Left lung (tissue), 10 donors: ENCODE measurements around the gene TCTA. TPM values are rescaled to one million over a fixed set of nuclear protein-coding genes. Genes with fewer than 3 reads are reported as not detected.

ENCODE experiments used
- ATAC-seq: fragments of 200-7000 bp; cut with Tn5 transposase; one replicate; pipeline ENCODE4 v1.9.1; 2020; ENCODE audit warnings: moderate library complexity
- DNase-seq, 4 donors: peaks; one replicate each; pipeline ENCODE4 v3.0.0-alpha.2; 2013 to 2020
- H3K27ac ChIP-seq, 2 donors: fragments of 200-600 bp; sonication (generic) in 1 of 2; one replicate each; pipeline versions ENCODE4 v1.5.0 to v1.8.0; 2020 to 2021
- H3K27me3 ChIP-seq, 2 donors: fragments of 200-600 bp; sonication (generic) in 1 of 2; one replicate each; pipeline versions ENCODE4 v1.5.0 to v1.8.0; 2020 to 2021
- H3K36me3 ChIP-seq, 2 donors: fragments of 200-600 bp; sonication (generic) in 1 of 2; one replicate each; pipeline versions ENCODE4 v1.5.0 to v1.8.0; 2020 to 2021
- H3K4me1 ChIP-seq, 2 donors: fragments of 200-600 bp; one replicate each; pipeline ENCODE4 v1.8.0; 2021
- H3K4me3 ChIP-seq, 2 donors: fragments of 200-600 bp; sonication (generic) in 1 of 2; one replicate each; pipeline versions ENCODE4 v1.5.0 to v1.8.0; 2020 to 2021; ENCODE audit warnings: mild to moderate bottlenecking in 1 of 2
- H3K9me3 ChIP-seq, 2 donors: fragments of 200-600 bp; sonication (generic) in 1 of 2; one replicate each; pipeline versions ENCODE4 v1.5.0 to v1.8.0; 2020 to 2021
- intact Hi-C, 2 donors: fragments of 100-400 bp; cut with DNase I; formaldehyde crosslinking; loops; one replicate each; pipeline versions ENCODE4 v1.11.2 to v1.14.2; 2022
- polyA plus RNA-seq, 6 donors: library from polyadenylated mRNA; unstranded; fragments of 120-200 nt; gene quantifications; one replicate each; pipeline ENCODE4 v1.2.1, GENCODE V29; 2013; ENCODE audit not compliant: insufficient read length in 6 of 6
- total RNA-seq, 2 donors: library from RNA; stranded (reverse); fragmentation: NEBNext Ultra II Directional; extraction: Animal tissue kit (Norgen Biotek cat#: 25700); gene quantifications; one replicate each; pipeline ENCODE4 v1.2.1, GENCODE V29; 2021
- TF ChIP-seq, protein P1 (sequence below), 2 donors: fragments of 200-600 bp; sonication (generic) in 1 of 2; IDR thresholded peaks; one replicate each; pipeline versions ENCODE4 v1.5.0 to v1.8.0; 2021; ENCODE audit warnings: antibody characterized with exemption in 2 of 2
- donor health status: DM: no; HTN: yes; CAD: no.
- donor health status: DM: no; HTN: no; CAD: no.

Gene TCTA
- total and polyA plus RNA-seq, 8 donors = 17.7 to 41.5 (median 20.5) TPM

DNA sequence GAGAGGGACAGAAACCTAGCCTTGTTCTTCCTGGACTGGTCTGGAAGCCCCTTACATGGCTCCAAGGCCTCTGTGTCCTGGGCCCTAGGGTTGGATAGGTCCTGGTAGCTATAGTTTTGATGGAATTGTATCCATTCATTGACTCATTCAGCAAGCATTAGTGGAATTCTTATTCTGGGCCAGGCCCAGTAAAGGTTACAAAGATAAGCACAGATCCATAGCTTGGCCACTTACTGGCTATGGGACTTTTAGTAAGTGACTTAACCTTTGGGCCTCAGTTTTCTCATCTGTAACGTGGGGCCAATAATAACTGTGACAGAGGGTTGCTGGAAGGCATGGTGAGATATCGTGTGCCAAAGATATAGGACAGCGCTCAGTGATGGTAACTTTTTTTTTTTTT lies 44.2 kb downstream of the TCTA start:
- intact Hi-C loops = no loop called here
- Histone ChIP-seq H3K36me3 (no peaks in the 10 kb centered on the region), H3K4me1 (peaks cover 5 to 14% of the 10 kb centered on the region in 2 donors), H3K4me3 (no peak overlapping the region), H3K27me3 (no peaks in the 10 kb centered on the region), H3K27ac (no peak overlapping the region), H3K9me3 (no peaks in the 10 kb centered on the region)
- DNase-seq (no peak), ATAC-seq (no peak)
- TF ChIP-seq, protein P1, sequence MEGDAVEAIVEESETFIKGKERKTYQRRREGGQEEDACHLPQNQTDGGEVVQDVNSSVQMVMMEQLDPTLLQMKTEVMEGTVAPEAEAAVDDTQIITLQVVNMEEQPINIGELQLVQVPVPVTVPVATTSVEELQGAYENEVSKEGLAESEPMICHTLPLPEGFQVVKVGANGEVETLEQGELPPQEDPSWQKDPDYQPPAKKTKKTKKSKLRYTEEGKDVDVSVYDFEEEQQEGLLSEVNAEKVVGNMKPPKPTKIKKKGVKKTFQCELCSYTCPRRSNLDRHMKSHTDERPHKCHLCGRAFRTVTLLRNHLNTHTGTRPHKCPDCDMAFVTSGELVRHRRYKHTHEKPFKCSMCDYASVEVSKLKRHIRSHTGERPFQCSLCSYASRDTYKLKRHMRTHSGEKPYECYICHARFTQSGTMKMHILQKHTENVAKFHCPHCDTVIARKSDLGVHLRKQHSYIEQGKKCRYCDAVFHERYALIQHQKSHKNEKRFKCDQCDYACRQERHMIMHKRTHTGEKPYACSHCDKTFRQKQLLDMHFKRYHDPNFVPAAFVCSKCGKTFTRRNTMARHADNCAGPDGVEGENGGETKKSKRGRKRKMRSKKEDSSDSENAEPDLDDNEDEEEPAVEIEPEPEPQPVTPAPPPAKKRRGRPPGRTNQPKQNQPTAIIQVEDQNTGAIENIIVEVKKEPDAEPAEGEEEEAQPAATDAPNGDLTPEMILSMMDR (IDR thresholded peaks at IDR 0.05) = no peak

DNA sequence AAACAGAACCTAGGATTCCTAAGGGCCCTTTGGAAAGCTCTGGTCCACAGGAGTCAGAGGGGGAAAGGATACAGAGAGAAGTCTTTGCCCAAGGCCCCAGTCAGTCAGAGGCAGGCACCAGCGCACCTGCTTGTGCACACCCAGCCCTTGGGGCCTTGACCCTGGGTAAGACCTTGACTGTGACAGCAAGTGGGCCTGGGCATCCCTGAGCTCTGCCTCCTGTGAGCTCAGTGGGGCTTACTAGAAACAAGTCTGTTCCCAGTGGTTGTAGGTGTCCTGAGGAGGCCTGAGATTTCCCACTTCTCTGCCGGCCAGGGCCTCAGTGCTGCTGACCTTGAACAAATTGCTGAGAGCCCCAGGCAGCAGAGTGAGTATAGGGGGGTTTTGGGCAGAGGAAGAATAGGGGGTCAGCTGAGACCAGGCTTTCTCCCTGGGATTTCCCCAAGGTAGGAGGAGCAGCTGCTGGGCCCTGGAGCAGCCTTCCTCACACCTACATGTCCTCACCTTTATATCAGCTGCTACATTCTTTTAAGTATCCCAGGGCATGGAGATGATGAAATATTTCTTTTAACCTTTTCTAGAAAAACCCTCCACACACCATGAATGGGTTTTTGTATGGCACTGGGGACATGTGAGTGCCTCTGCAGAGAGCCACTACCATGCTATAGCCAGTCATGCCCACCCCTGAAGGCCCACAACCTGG lies 48.1 kb downstream of the TCTA start:
- no peak overlapping the region for H3K4me3 ChIP-seq
- no peak for DNase-seq
- no peaks in the 10 kb centered on the region for H3K9me3 ChIP-seq
- TF ChIP-seq, protein P1 (IDR thresholded peaks at IDR 0.05) = no peak
- H3K36me3 ChIP-seq = no peaks in the 10 kb centered on the region
- peaks cover 9 to 20% of the 10 kb centered on the region in 2 donors for H3K4me1 ChIP-seq
- H3K27me3 ChIP-seq = no peaks in the 10 kb centered on the region
- intact Hi-C loops = no loop called here
- ATAC-seq = no peak
- no peak overlapping the region for H3K27ac ChIP-seq

DNA sequence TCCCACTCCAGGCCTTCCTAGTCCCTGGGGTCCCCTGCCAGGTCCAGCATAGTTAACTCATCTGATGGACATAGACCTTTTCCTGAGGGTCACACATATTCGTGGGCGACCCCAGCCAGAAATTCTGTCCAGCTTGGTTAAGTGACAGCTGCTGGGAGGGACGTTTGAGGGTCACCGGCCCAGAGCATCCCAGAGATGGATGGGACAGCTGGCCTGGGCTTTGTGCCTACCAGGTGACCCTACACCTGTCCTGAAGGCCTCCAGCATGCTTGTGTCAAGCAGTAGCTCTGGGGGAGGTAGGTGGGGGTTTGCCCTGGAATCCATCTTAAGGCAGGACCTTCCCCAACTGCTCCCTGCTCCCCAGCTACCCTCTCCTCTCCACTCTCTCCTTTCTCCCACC lies 48.7 kb downstream of the TCTA start:
- DNase-seq (no peak), ATAC-seq (no peak)
- TF ChIP-seq, protein P1 (IDR thresholded peaks at IDR 0.05) = no peak
- Histone ChIP-seq H3K36me3 (no peaks in the 10 kb centered on the region), H3K27ac (peak overlapping the region in 1 of 2 donors; percentile 50), H3K27me3 (no peaks in the 10 kb centered on the region), H3K4me3 (no peak overlapping the region), H3K9me3 (no peaks in the 10 kb centered on the region), H3K4me1 (peaks cover 9 to 24% of the 10 kb centered on the region in 2 donors)
- intact Hi-C loops = no loop called here

DNA sequence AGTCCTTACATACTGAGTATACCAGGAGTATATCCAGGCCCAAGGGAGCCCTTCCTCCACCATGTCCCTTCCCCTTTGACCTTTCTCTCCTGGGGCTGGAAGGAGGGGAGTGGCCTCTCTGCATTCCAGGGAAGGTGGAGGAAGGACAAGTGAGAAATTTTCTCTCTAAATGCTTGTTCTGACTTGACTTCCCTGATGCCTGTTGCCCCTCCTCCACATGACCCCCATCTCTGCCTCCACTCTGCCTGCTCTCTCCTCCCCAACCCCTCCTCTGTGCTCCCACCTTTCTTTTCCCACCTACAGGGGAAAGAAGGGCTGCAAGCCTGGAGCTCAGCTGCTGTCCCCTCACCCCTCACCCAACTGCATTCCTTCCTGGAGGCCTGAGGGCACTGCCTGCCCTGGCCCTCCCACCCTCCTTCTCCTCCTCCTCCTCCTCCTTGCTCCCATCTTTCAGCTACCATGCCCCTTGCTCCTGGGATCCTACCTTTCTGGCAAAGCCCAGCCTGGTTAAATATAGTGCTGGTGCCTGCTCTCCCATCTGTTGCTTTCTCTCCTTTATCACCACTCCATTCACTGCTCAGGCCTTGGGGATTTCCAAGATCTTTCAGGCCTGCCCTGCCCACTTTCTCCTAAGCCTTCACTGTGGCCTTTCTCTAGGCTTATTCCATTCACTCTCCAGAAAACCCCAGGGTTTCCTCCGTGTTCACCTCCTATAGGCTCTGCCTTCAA lies 49.4 kb downstream of the TCTA start:
- intact Hi-C loops = no loop called here
- peaks cover 9 to 25% of the 10 kb centered on the region in 2 donors for H3K4me1 ChIP-seq

DNA sequence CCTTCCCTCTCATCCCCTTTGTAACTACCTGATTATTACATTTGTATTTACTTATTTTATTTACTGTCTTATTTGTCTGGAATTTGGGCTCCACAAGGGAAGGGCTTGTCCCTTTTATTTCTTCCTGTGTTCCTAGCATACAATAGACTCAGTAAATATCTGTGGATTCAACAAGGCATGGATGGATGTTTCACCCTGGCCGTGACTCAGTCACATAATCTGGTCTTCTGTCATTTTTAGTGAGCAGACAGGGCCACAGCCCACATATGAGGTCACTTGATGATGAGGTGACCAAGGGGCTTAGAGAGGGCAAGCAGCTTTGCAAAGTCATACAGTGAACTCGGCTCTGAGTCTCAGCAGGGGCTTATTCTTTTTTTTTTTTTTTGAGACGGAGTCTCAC lies 50.0 kb downstream of the TCTA start:
- intact Hi-C loops = no loop called here
- H3K9me3 ChIP-seq = no peaks in the 10 kb centered on the region
- no peaks in the 10 kb centered on the region for H3K36me3 ChIP-seq
- H3K4me3 ChIP-seq = no peak overlapping the region
- H3K27ac ChIP-seq = peak overlapping the region; percentile 39 to 50
- ATAC-seq (peak; percentile 5), DNase-seq (no peak)
- H3K4me1 ChIP-seq = peaks cover 9 to 25% of the 10 kb centered on the region in 2 donors
- no peaks in the 10 kb centered on the region for H3K27me3 ChIP-seq
- TF ChIP-seq, protein P1 (IDR thresholded peaks at IDR 0.05) = no peak

More for the DNA sequence above, 49.4 kb downstream of the TCTA start:
- Histone ChIP-seq H3K27me3 (no peaks in the 10 kb centered on the region), H3K9me3 (no peaks in the 10 kb centered on the region), H3K4me3 (no peak overlapping the region), H3K27ac (peak overlapping the region; percentile 39 to 50), H3K36me3 (no peaks in the 10 kb centered on the region)
- TF ChIP-seq, protein P1 (IDR thresholded peaks at IDR 0.05) = no peak
- ATAC-seq (peak; percentile 52), DNase-seq (peak in 1 of 4 donors; percentile 59)
